Measurements from ENCODE around the gene FIG4.

The FIG4 gene

DNA sequence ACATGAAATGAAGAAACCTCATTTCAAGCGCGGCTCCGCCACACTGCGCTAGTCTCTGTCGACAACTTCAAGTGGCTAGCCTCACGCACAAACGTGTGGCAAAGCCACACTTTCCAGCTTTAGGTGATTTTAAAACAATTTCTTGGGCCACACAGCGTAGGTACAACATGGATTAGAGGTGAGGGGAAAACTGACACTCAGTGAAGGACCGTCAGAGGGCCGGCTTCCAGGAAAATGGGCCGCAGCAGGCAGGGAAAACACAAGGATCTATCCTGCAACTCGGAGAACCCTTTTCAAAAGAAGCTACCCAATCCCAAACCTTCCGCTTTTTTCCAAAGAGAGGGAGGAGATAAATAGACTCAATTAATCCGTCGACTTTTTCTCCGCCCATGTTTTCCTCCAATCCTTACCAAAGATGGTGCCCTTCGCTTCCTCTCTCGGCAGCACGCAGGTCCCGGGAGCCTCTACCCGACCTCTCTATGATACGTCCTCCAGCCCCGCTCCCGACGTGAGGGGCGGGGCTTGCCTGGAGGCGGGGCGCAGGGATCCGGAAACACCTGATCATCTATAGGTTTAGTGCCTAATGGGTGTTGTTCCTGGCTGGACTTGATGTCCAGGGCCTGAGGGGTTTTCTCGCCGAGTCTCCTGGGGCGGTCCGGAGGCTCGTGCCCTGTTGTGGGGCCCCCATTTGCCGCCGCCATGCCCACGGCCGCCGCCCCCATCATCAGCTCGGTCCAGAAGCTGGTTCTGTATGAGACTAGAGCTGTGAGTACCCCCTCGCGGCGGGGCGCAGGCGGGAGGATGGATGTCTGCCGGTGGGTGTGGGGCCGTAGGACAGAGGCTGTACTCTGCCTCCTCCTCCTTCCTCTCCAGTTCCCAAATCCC is at the start of gene FIG4, which contains the start of gene AK9:
FIG4 (plus strand) TSS at position 560 of the 885 bp plus-strand sequence; CDS start at position 700, 140 bp downstream.
AK9 (minus strand) TSS at position 466 of the 885 bp plus-strand sequence. CDS start 15,457 bp downstream, outside the sequence.
- in situ Hi-C loops (cut with HindIII; ENCODE audit: low pct_ligation_motif_present, low sequenced_read_pairs), result no loop called here
- Histone ChIP-seq H3K27me3 (replicated peaks) (no peaks in the 10 kb centered on the region), H3K36me3 (replicated peaks) (no peaks in the 10 kb centered on the region), H3K4me3 (ENCODE audit: low read depth, low read length) (peak within 1 kb of the TSS; percentile 64), H3K27ac (peak within 1 kb of the TSS; percentile 26)
- TF ChIP-seq, protein P1, sequence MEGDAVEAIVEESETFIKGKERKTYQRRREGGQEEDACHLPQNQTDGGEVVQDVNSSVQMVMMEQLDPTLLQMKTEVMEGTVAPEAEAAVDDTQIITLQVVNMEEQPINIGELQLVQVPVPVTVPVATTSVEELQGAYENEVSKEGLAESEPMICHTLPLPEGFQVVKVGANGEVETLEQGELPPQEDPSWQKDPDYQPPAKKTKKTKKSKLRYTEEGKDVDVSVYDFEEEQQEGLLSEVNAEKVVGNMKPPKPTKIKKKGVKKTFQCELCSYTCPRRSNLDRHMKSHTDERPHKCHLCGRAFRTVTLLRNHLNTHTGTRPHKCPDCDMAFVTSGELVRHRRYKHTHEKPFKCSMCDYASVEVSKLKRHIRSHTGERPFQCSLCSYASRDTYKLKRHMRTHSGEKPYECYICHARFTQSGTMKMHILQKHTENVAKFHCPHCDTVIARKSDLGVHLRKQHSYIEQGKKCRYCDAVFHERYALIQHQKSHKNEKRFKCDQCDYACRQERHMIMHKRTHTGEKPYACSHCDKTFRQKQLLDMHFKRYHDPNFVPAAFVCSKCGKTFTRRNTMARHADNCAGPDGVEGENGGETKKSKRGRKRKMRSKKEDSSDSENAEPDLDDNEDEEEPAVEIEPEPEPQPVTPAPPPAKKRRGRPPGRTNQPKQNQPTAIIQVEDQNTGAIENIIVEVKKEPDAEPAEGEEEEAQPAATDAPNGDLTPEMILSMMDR (IDR thresholded peaks at IDR 0.05; ENCODE audit: low read depth, low read length, missing control alignments), result peak; percentile 56
- peak; percentile 91 for DNase-seq

DNA sequence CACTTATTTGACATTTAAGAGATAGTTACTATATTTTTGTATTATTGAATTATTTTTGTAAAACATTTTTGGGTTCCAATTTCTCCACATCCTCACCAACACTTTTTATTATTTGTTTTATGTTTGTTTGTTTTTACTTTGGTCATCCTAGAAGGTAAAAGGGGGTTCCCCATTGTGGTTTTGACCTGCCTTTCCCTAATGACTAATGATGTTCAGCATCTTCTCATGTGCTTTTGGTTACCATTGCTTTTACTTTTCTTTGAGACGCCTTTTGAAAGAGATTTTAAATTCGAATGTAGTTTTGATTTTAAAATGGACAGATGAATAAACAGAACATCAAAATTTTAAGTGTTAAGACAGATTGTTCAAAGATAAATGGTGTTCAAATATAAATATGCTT is 47.0 kb upstream of the FIG4 start:
- Histone ChIP-seq H3K4me3 (ENCODE audit: low read depth, low read length) (no peak overlapping the region), H3K27ac (no peak overlapping the region), H3K27me3 (replicated peaks) (no peaks in the 10 kb centered on the region), H3K36me3 (replicated peaks) (no peaks in the 10 kb centered on the region)
- TF ChIP-seq, protein P1 (IDR thresholded peaks at IDR 0.05; ENCODE audit: low read depth, low read length, missing control alignments), result no peak
- in situ Hi-C loops (cut with HindIII; ENCODE audit: low pct_ligation_motif_present, low sequenced_read_pairs), result no loop called here
- DNase-seq, result no peak

DNA sequence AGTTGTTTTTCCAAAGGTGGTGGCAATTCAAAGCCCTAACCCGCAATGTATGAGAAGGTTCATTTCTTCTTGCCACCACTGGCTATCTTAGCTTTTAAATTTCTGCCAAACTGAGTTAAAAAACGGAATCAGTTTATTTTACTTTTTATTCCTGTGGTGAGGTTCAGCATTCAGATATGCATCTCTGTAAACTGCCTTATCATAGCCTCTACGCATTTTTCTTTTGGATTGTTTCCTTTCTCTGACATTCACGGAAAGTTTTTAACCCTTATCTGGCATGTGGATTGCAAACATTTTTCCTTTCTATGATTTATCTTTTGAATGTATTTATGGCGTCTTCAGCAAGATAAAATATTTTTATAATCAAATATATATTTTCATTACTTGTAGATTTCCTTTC is 37.8 kb upstream of the FIG4 start:
- H3K36me3 ChIP-seq (replicated peaks), result no peaks in the 10 kb centered on the region
- no peaks in the 10 kb centered on the region for H3K27me3 ChIP-seq (replicated peaks)
- H3K27ac ChIP-seq, result no peak overlapping the region
- H3K4me3 ChIP-seq (ENCODE audit: low read depth, low read length), result no peak overlapping the region
- in situ Hi-C loops (cut with HindIII; ENCODE audit: low pct_ligation_motif_present, low sequenced_read_pairs), result no loop called here
- TF ChIP-seq, protein P1 (IDR thresholded peaks at IDR 0.05; ENCODE audit: low read depth, low read length, missing control alignments), result no peak
- DNase-seq, result no peak

DNA sequence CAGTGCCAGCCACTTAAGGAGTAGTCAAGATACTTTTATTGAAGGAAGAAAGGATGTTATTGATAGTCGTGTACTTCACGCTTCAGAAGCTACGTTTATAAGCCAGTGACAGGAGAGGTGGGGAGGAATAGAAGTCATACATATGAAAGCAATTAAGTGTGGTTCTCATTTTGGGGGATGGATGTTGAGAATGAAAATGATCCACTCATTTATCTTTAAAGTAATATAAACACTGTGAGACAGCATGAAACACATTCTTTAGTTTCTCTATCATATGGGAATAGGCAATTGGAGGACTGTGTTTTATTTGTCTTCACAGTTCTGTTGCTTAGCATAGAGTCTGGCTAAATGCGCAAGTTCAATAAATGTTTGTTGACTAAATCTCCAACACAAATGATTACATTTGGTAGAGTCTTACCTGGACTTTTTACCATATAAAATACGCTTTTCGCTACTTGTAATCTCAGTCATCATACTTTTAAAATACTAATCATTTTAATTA is 35.3 kb upstream of the FIG4 start:
- TF ChIP-seq, protein P1 (IDR thresholded peaks at IDR 0.05; ENCODE audit: low read depth, low read length, missing control alignments), result no peak

DNA sequence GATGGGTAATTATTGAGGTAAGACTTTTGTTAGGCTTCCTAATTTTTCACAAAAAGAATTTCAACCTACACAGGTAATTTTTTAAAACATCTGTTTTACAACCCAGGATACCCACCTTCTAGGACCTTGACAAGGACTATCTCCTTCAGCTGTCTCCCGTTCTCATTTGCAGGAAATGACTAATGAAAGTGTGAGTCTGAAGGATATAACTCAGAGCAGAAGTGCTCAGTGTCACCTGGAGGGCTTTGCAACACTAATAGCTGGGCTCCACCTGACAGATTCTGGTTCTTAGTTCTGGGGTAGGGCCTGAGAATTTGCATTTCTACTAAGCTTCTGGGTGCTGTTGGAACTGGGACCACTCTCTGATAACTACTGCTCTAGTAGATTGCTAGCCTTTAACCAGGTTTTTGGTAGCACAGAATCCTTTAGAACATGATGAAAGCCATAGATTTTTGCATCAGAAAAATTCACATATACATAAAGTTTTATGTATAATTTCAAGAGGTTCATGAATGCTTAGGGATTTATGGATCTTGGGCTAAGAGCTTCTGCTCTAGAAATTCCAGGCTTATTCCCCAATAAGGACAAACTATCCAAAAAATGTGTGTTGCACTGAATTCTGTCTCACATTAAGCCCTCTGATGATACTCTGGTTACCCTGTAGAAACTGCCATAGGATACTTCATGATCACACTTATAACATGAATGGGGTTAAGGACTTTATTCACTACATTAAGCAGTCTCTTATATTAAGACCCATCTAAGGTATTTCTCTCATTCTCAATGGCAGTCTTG is 30.4 kb upstream of the FIG4 start:
- Histone ChIP-seq H3K27ac (no peak overlapping the region), H3K36me3 (replicated peaks) (no peaks in the 10 kb centered on the region), H3K4me3 (ENCODE audit: low read depth, low read length) (no peak overlapping the region), H3K27me3 (replicated peaks) (no peaks in the 10 kb centered on the region)
- TF ChIP-seq, protein P1 (IDR thresholded peaks at IDR 0.05; ENCODE audit: low read depth, low read length, missing control alignments), result no peak
- DNase-seq, result no peak
- in situ Hi-C loops (cut with HindIII; ENCODE audit: low pct_ligation_motif_present, low sequenced_read_pairs), result no loop called here

More for the DNA sequence above, 35.3 kb upstream of the FIG4 start:
- in situ Hi-C loops (cut with HindIII; ENCODE audit: low pct_ligation_motif_present, low sequenced_read_pairs), result no loop called here
- Histone ChIP-seq H3K27ac (no peak overlapping the region), H3K27me3 (replicated peaks) (no peaks in the 10 kb centered on the region), H3K36me3 (replicated peaks) (no peaks in the 10 kb centered on the region), H3K4me3 (ENCODE audit: low read depth, low read length) (no peak overlapping the region)
- no peak for DNase-seq
